Lower leg skin (tissue), 3 donors: ENCODE results near the gene RPL36.

Experiments used
- POLR2A ChIP-seq, 2 donors: fragments of 450-650 bp; IDR thresholded peaks; one replicate each; pipeline ENCODE4 v1.6.1; 2016 to 2017; ENCODE audit warnings: antibody characterized with exemption in 2 of 2, mild to moderate bottlenecking in 1 of 2, moderate library complexity in 1 of 2
- TF ChIP-seq, protein P1 (sequence below), 3 donors: fragments of 450-650 bp; IDR thresholded peaks; one replicate each; pipeline ENCODE4 v1.5.1; 2016; ENCODE audit warnings: antibody characterized with exemption in 3 of 3, mild to moderate bottlenecking in 3 of 3, moderate library complexity in 2 of 3

DNA sequence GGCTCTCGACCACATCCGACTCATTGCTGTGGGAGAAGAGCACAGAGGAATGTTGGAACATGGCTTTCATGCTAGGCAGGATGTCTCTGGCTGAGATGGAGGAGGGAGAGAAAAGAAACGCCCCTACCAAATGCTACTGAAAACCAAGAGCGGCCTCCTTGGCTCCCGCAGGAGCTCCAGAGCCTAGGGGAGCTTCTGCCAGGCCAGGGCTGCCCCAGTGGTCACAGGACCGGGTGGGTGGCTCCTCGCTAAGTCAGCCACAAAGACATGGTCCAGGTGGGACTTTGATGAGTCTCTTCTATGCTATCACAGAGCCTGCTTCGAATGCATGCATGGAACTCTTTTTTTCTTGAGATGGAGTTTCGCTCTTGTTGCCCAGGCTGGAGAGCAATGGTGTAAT, 23.1 kb downstream of the RPL36 start:
- TF ChIP-seq, protein P1, sequence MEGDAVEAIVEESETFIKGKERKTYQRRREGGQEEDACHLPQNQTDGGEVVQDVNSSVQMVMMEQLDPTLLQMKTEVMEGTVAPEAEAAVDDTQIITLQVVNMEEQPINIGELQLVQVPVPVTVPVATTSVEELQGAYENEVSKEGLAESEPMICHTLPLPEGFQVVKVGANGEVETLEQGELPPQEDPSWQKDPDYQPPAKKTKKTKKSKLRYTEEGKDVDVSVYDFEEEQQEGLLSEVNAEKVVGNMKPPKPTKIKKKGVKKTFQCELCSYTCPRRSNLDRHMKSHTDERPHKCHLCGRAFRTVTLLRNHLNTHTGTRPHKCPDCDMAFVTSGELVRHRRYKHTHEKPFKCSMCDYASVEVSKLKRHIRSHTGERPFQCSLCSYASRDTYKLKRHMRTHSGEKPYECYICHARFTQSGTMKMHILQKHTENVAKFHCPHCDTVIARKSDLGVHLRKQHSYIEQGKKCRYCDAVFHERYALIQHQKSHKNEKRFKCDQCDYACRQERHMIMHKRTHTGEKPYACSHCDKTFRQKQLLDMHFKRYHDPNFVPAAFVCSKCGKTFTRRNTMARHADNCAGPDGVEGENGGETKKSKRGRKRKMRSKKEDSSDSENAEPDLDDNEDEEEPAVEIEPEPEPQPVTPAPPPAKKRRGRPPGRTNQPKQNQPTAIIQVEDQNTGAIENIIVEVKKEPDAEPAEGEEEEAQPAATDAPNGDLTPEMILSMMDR (IDR thresholded peaks at IDR 0.05), result no peak
- no peak for TF ChIP-seq POLR2A (IDR thresholded peaks at IDR 0.05)
